Thyroid gland (tissue), 4 donors: ENCODE measurements around the gene MEIOSIN.

Experiments used
- CTCF ChIP-seq, 6 experiments: fragments of 200-600 bp in 3 of 6; fragments of 450-650 bp in 3 of 6; sonication (generic) in 3 of 6; IDR thresholded peaks; one replicate each; pipeline ENCODE4 v1.5.1; 2016 to 2019; ENCODE audit warnings: antibody characterized with exemption in 6 of 6, mild to moderate bottlenecking in 2 of 6, inconsistent platforms in 1 of 6, moderate library complexity in 1 of 6
- POLR2A ChIP-seq, 2 donors: fragments of 450-650 bp; IDR thresholded peaks; one replicate each; pipeline ENCODE4 v1.6.1; 2017; ENCODE audit warnings: antibody characterized with exemption in 2 of 2, mild to moderate bottlenecking in 2 of 2, moderate library complexity in 1 of 2

- TF ChIP-seq CTCF (IDR thresholded peaks at IDR 0.05) (no peak), POLR2A (IDR thresholded peaks at IDR 0.05) (peak; percentile 35 to 90)
Measured at GRCh38 chr19:45692187-45693105, 40.8 kb upstream of the MEIOSIN start, which contains the start of gene QPCTL.
